B cell (primary cell): ENCODE measurements around the gene FALEC. TPM values are rescaled to one million over a fixed set of nuclear protein-coding genes. Genes with fewer than 3 reads are reported as not detected.

Experiments used
- ATAC-seq: fragments of 200-7000 bp; cut with Tn5 transposase; one replicate; pipeline ENCODE4 v1.10.0; 2021; ENCODE audit warnings: low read depth, mild to moderate bottlenecking, moderate number of reproducible peaks, moderate library complexity
- CTCF ChIA-PET: fragments of 350-600 bp; sonication (Branson Sonifier 250); formaldehyde crosslinking; loops from one replicate; lab custom pipeline; 2021; ENCODE audit warnings: antibody characterized with exemption, inconsistent platforms; lab: Charles Lee
- POLR2A ChIA-PET: fragments of 350-600 bp; sonication (Branson Sonifier 250); formaldehyde crosslinking; loops from one replicate; lab custom pipeline; 2021; ENCODE audit warnings: antibody characterized with exemption; lab: Charles Lee
- DNase-seq: peaks from one replicate; pipeline ENCODE4 v3.0.0; 2013
- H2AFZ ChIP-seq: 2 replicates; pipeline ENCODE4 v1.6.1; 2012; ENCODE audit warnings: mild to moderate bottlenecking, low read depth, low read length; ENCODE audit not compliant: insufficient read depth, poor library complexity, severe bottlenecking
- H3K27ac ChIP-seq, 2 donors: 1 replicate in 1 of 2; 2 replicates in 1 of 2; pipeline ENCODE4 v1.5.1; 2012 to 2013; ENCODE audit warnings: low read length in 2 of 2, mild to moderate bottlenecking in 2 of 2, moderate library complexity in 1 of 2
- H3K27me3 ChIP-seq, 4 experiments: fragments of 200-600 bp in 1 of 4; sonication (generic) in 1 of 4; replicated peaks in 1 of 4; 1 replicate in 2 of 4; 2 replicates in 2 of 4; pipeline versions ENCODE4 v1.6.1 to v1.7.0; 2013 to 2016; ENCODE audit warnings: low read length in 3 of 4, mild to moderate bottlenecking in 2 of 4, mixed read lengths in 1 of 4, moderate library complexity in 1 of 4; ENCODE audit not compliant: insufficient read depth in 4 of 4, control insufficient read depth in 3 of 4; ENCODE audit errors: control extremely low read depth in 1 of 4
- H3K36me3 ChIP-seq, 2 experiments: replicated peaks in 1 of 2; 1 replicate in 1 of 2; 2 replicates in 1 of 2; pipeline versions ENCODE4 v1.6.1 to v1.7.1; 2013; ENCODE audit warnings: low read length in 1 of 2; ENCODE audit not compliant: insufficient read depth in 2 of 2, control insufficient read depth in 1 of 2; ENCODE audit errors: control extremely low read depth in 1 of 2, extremely low read depth in 1 of 2
- H3K4me1 ChIP-seq, 2 donors: fragments of 200-600 bp in 1 of 2; sonication (generic) in 1 of 2; 1 replicate in 1 of 2; 2 replicates in 1 of 2; pipeline versions ENCODE4 v1.5.1 to v1.6.1; 2013 to 2017; ENCODE audit warnings: low read length in 2 of 2; ENCODE audit not compliant: control insufficient read depth in 2 of 2, insufficient read depth in 2 of 2
- H3K4me2 ChIP-seq: replicated peaks from 2 replicates; pipeline ENCODE3; 2012; ENCODE audit warnings: mild to moderate bottlenecking, low read depth, low read length; ENCODE audit not compliant: poor library complexity, severe bottlenecking
- H3K4me3 ChIP-seq, 5 experiments: fragments of 200-600 bp in 1 of 5; sonication (generic) in 1 of 5; 1 replicate in 3 of 5; 2 replicates in 2 of 5; pipeline versions ENCODE4 v1.5.1 to v1.7.0; 2011 to 2016; ENCODE audit warnings: low read length in 4 of 5, mild to moderate bottlenecking in 4 of 5, low read depth in 2 of 5, control low read depth in 1 of 5, moderate library complexity in 1 of 5; ENCODE audit not compliant: insufficient read depth in 1 of 5; ENCODE audit errors: control extremely low read depth in 1 of 5, extremely low read depth in 1 of 5
- H3K79me2 ChIP-seq: fragments of 200-600 bp; sonication (generic); one replicate; pipeline ENCODE4 v1.6.0; 2016; ENCODE audit warnings: low read length; ENCODE audit not compliant: control insufficient read depth, insufficient read depth
- H3K9ac ChIP-seq: fragments of 200-600 bp; sonication (generic); 2 replicates; pipeline ENCODE4 v1.6.1; 2017; ENCODE audit warnings: mild to moderate bottlenecking, low read length, moderate library complexity
- H3K9me3 ChIP-seq, 3 donors: one replicate each; pipeline versions ENCODE4 v1.6.1 to v1.7.1; 2013; ENCODE audit warnings: low read length in 2 of 3; ENCODE audit not compliant: control insufficient read depth in 2 of 3, insufficient read depth in 1 of 3; ENCODE audit errors: control extremely low read depth in 1 of 3
- H4K20me1 ChIP-seq: 2 replicates; pipeline ENCODE4 v1.6.0; 2012; ENCODE audit warnings: mild to moderate bottlenecking, low read length; ENCODE audit not compliant: insufficient read depth, control insufficient read depth, poor library complexity, severe bottlenecking
- H3K27ac Mint-ChIP-seq: one replicate; pipeline ENCODE4 v1.8.0; 2021; ENCODE audit warnings: mixed read lengths
- H3K27me3 Mint-ChIP-seq: one replicate; pipeline ENCODE4 v1.8.0; 2021; ENCODE audit warnings: mixed read lengths
- H3K4me1 Mint-ChIP-seq: one replicate; pipeline ENCODE4 v1.8.0; 2021; ENCODE audit warnings: mixed read lengths
- H3K4me3 Mint-ChIP-seq: one replicate; pipeline ENCODE4 v1.8.0; 2021; ENCODE audit warnings: mixed read lengths
- H3K9me3 Mint-ChIP-seq: one replicate; pipeline ENCODE4 v1.8.0; 2022; ENCODE audit warnings: mixed read lengths; ENCODE audit not compliant: insufficient read depth
- CTCF ChIP-seq: fragments of 200-600 bp; IDR thresholded peaks from one replicate; pipeline ENCODE4 v1.8.0; 2022; ENCODE audit warnings: antibody characterized with exemption, mild to moderate bottlenecking
- EZH2 ChIP-seq: IDR thresholded peaks from 2 replicates; pipeline ENCODE4 v1.6.1; 2012; ENCODE audit warnings: borderline replicate concordance, low read depth, mild to moderate bottlenecking, moderate library complexity, low read length; ENCODE audit not compliant: insufficient read depth, poor library complexity, severe bottlenecking
- WGBS: methylation state at CpG from one replicate; pipeline ENCODE4 v1.1.5; 2013; ENCODE audit warnings: missing lambda C conversion rate; ENCODE audit not compliant: insufficient coverage; 5-methylcytosine and 5-hydroxymethylcytosine counted together
- intact Hi-C: fragments of 100-400 bp; cut with micrococcal nuclease; formaldehyde crosslinking; loops from one replicate; pipeline ENCODE4 v1.10.0; 2022
- polyA plus RNA-seq: library from polyadenylated mRNA; depleted of rRNA; stranded (reverse); fragments of >200 nt; gene quantifications from 2 replicates; pipeline ENCODE4 v1.2.3, GENCODE V29; 2012
- total RNA-seq, 2 donors: library from RNA; stranded (reverse); fragments of 120-200 nt in 1 of 2; gene quantifications; 1 replicate in 1 of 2; 2 replicates in 1 of 2; pipeline versions ENCODE4 v1.2.3 to v1.2.4, GENCODE V29; 2013 to 2022

Gene FALEC
- total and polyA plus RNA-seq, 2 donors (not counting 1 experiment from before 2014, with no cell fraction given), result 1.1 to 2.6 TPM

- WGBS, result 0% methylated on average over 4 of the region's 4 CpGs
- peaks cover 66% of the 10 kb centered on the region for H3K4me1 Mint-ChIP-seq
- Histone ChIP-seq H3K9ac (peak overlapping the region; percentile 93), H3K79me2 (peaks cover 36% of the 10 kb centered on the region), H2AFZ (no peak overlapping the region), H4K20me1 (peaks cover 3% of the 10 kb centered on the region), H3K9me3 (no peaks in the 10 kb centered on the region), H3K27ac (peak overlapping the region; percentile 96 to 99), H3K4me1 (peaks cover 61 to 75% of the 10 kb centered on the region in 2 donors), H3K4me3 (peak overlapping the region; percentile 63 to 89 (median 80)), H3K36me3 (no peaks in the 10 kb centered on the region), H3K27me3 (no peaks in the 10 kb centered on the region), H3K4me2 (peak overlapping the region; percentile 90)
- H3K27me3 Mint-ChIP-seq, result no peaks in the 10 kb centered on the region
- H3K9me3 Mint-ChIP-seq, result no peaks in the 10 kb centered on the region
- peak overlapping the region; percentile 98 for H3K27ac Mint-ChIP-seq
- DNase-seq (peak; percentile 97), ATAC-seq (peak; percentile 61)
- TF ChIP-seq CTCF (no peak), EZH2 (no peak)
- intact Hi-C loops, result loop anchor here (1.0 to 5.0 kb wide), 10 partner anchors 11 to 496 kb away; partner anchors contain the start of genes ARNT, CDC42SE1, CTSS and ENSA
- ChIA-PET POLR2A (interaction anchor here (0.5 to 10.3 kb wide), 12 partner anchors 11 to 75 kb away, joined by 3 to 371 read pairs (median 8); partner anchors contain the start of genes ENSA, MCL1 and TARS2), CTCF (interaction anchor here (0.7 to 14.8 kb wide), 17 partner anchors 14 to 627 kb away, joined by 3 to 661 read pairs (median 4); partner anchors contain the start of genes ENSA, FALEC, GOLPH3L and MCL1)
- peak overlapping the region; percentile 99 for H3K4me3 Mint-ChIP-seq
These were observed 47.1 kb downstream of the FALEC start for GRCh38 chr1:150562446-150563339.
